ENCODE data around the gene GCK. TPM values are rescaled to one million over a fixed set of nuclear protein-coding genes. Genes with fewer than 3 reads are reported as not detected.
A peak's percentile ranks its signal among the peaks of the same experiment; 100 is the strongest.

GCK gene
- polyA plus RNA-seq, 1 of the 3 experiments (the other 2 are of a cell fraction), result 1.6 TPM

DNA sequence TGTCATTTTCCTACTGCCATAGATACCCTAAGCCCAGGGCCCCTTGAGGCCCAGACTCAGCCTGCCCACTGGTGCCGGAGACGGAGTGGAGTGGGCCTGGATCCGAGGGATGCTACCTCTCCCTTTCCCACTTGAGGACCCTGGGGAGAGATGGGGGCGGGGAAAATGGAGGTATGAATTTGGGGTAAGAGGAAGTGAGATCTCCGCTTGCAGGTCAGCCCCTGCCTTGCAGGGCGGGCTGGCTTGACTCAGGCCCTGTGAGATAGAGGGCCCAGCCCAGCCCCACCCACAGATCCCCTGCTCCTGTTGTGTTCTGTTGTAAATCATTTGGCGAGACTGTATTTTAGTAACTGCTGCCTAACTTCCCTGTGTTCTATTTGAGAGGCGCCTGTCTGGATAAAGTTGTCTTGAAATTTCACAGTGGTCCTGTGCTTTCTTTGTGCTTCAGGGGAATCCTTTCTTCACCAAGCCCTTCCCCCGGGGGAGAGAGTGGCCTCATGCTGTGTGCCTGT lies 24.7 kb upstream of the GCK start:
- ChIA-PET POLR2A (interaction anchor here (0.9 to 2.0 kb wide), 4 partner anchors 13 to 261 kb away, joined by 3 to 6 read pairs (median 4); partner anchors contain the start of gene YKT6), CTCF (interaction anchor here (0.6 to 4.0 kb wide), 21 partner anchors 9 to 351 kb away, joined by 3 to 32 read pairs (median 4); partner anchors contain the start of genes CAMK2B and YKT6)
- H4K20me1 ChIP-seq (ENCODE audit: insufficient read depth), result 0 out of 2 replicates have a peak, but pooled peaks cover 9% of the 10 kb centered on the region
- 91% methylated on average over 9 of the region's 9 CpGs for WGBS (ENCODE audit: low lambda C conversion rate)
- H3K27me3 ChIP-seq (ENCODE audit: insufficient read depth), result no peaks in the 10 kb centered on the region
- peaks cover 10% of the 10 kb centered on the region for H3F3A ChIP-seq (replicated peaks; ENCODE audit: insufficient read depth)
- DNase-seq, result peak; percentile 36
- peak overlapping the region in 1 of 2 experiments; percentile 3; a peak in 1 of 4 replicates for H3K27ac ChIP-seq (ENCODE audit: low read depth in 2 of 2, low read length in 1 of 2)
- peaks cover 0 to 27% of the 10 kb centered on the region in 2 experiments; a peak in 1 of 4 replicates for H3K4me1 ChIP-seq (ENCODE audit: control insufficient read depth in 1 of 2, insufficient read depth in 2 of 2, low read depth in 1 of 2, low read length in 1 of 2)
- no peak overlapping the region for H3K9ac ChIP-seq
- H3K79me2 ChIP-seq (ENCODE audit: insufficient read depth), result peaks cover 6% of the 10 kb centered on the region
- TF ChIP-seq FOXJ3 (CRISPR knock-in tag; IDR thresholded peaks at IDR 0.05) (no peak), TAF1 (IDR thresholded peaks at IDR 0.05; ENCODE audit: borderline replicate concordance, low read depth, low read length) (no peak), JUND (IDR thresholded peaks at IDR 0.05) (peak; percentile 5; the same call in 1 of the 2 replicates), ELF1 (IDR thresholded peaks at IDR 0.05) (no peak), POLR2AphosphoS5 (IDR thresholded peaks at IDR 0.05; ENCODE audit: low read depth, low read length) (peak; percentile 1; the same call in 1 of the 2 replicates), PBX3 (IDR thresholded peaks at IDR 0.05) (no peak), GATA2 (CRISPR knock-in tag; IDR thresholded peaks at IDR 0.05) (no peak), EP300 (IDR thresholded peaks at IDR 0.05; ENCODE audit: borderline replicate concordance in 1 of 2, low read depth in 1 of 2, low read length in 1 of 2) (no peak), RFX5 (IDR thresholded peaks at IDR 0.05; ENCODE audit: low read length) (no peak), FOSL2 (IDR thresholded peaks at IDR 0.05; ENCODE audit: borderline replicate concordance, low read depth) (no peak), TCF12 (IDR thresholded peaks at IDR 0.05) (no peak)
- TF ChIP-seq, protein P1, sequence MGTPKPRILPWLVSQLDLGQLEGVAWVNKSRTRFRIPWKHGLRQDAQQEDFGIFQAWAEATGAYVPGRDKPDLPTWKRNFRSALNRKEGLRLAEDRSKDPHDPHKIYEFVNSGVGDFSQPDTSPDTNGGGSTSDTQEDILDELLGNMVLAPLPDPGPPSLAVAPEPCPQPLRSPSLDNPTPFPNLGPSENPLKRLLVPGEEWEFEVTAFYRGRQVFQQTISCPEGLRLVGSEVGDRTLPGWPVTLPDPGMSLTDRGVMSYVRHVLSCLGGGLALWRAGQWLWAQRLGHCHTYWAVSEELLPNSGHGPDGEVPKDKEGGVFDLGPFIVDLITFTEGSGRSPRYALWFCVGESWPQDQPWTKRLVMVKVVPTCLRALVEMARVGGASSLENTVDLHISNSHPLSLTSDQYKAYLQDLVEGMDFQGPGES (IDR thresholded peaks at IDR 0.05; ENCODE audit: low read depth, low read length), result no peak
- H3K36me3 ChIP-seq (replicated peaks in 1 of 2; ENCODE audit: control insufficient read depth in 1 of 2, insufficient read depth in 2 of 2, low read length in 1 of 2), result peaks cover 29 to 53% of the 10 kb centered on the region in 2 experiments
- no peaks in the 10 kb centered on the region for H3K9me2 ChIP-seq
- no peaks in the 10 kb centered on the region for H3K9me3 ChIP-seq
- H3K4me2 ChIP-seq, result no peak overlapping the region
- H3K4me3 ChIP-seq (ENCODE audit: low read depth in 2 of 2, low read length in 1 of 2), result no peak overlapping the region; a peak in 1 of 4 replicates
- H2AFZ ChIP-seq (ENCODE audit: low read depth), result no peak overlapping the region

- ChIA-PET CTCF (interaction anchor here (0.9 to 4.0 kb wide), 10 partner anchors 8 to 352 kb away, joined by 3 to 32 read pairs (median 4); partner anchors contain the start of gene YKT6), POLR2A (interaction anchor here (0.9 to 2.0 kb wide), 3 partner anchors 13 to 262 kb away, joined by 3 to 6 read pairs (median 4); partner anchors contain the start of gene YKT6)
- H3F3A ChIP-seq (replicated peaks; ENCODE audit: insufficient read depth), result peaks cover 10% of the 10 kb centered on the region
- H3K9me2 ChIP-seq, result no peaks in the 10 kb centered on the region
- H3K36me3 ChIP-seq (replicated peaks in 1 of 2; ENCODE audit: control insufficient read depth in 1 of 2, insufficient read depth in 2 of 2, low read length in 1 of 2), result peaks cover 35 to 59% of the 10 kb centered on the region in 2 experiments
- no peak for DNase-seq
- peak overlapping the region in 1 of 2 experiments; percentile 3; a peak in 1 of 4 replicates for H3K27ac ChIP-seq (ENCODE audit: low read depth in 2 of 2, low read length in 1 of 2)
- H3K79me2 ChIP-seq (ENCODE audit: insufficient read depth), result peaks cover 6% of the 10 kb centered on the region
- no peak overlapping the region for H3K9ac ChIP-seq
- 0 out of 2 replicates have a peak, but pooled peaks cover 9% of the 10 kb centered on the region for H4K20me1 ChIP-seq (ENCODE audit: insufficient read depth)
- no peak overlapping the region for H3K4me3 ChIP-seq (ENCODE audit: low read depth in 2 of 2, low read length in 1 of 2)
- H3K4me2 ChIP-seq, result no peak overlapping the region
- H3K4me1 ChIP-seq (ENCODE audit: control insufficient read depth in 1 of 2, insufficient read depth in 2 of 2, low read depth in 1 of 2, low read length in 1 of 2), result peaks cover 0 to 23% of the 10 kb centered on the region in 2 experiments; a peak in 1 of 4 replicates
- H2AFZ ChIP-seq (ENCODE audit: low read depth), result no peak overlapping the region
- no peak for TF ChIP-seq FOSL2 (IDR thresholded peaks at IDR 0.05; ENCODE audit: borderline replicate concordance, low read depth)
- TF ChIP-seq NFIC (IDR thresholded peaks at IDR 0.05; ENCODE audit: borderline replicate concordance), result no peak
- TF ChIP-seq, protein P2, sequence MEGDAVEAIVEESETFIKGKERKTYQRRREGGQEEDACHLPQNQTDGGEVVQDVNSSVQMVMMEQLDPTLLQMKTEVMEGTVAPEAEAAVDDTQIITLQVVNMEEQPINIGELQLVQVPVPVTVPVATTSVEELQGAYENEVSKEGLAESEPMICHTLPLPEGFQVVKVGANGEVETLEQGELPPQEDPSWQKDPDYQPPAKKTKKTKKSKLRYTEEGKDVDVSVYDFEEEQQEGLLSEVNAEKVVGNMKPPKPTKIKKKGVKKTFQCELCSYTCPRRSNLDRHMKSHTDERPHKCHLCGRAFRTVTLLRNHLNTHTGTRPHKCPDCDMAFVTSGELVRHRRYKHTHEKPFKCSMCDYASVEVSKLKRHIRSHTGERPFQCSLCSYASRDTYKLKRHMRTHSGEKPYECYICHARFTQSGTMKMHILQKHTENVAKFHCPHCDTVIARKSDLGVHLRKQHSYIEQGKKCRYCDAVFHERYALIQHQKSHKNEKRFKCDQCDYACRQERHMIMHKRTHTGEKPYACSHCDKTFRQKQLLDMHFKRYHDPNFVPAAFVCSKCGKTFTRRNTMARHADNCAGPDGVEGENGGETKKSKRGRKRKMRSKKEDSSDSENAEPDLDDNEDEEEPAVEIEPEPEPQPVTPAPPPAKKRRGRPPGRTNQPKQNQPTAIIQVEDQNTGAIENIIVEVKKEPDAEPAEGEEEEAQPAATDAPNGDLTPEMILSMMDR (IDR thresholded peaks at IDR 0.05), result no peak
- TF ChIP-seq TCF12 (IDR thresholded peaks at IDR 0.05), result no peak
- TF ChIP-seq RXRA (IDR thresholded peaks at IDR 0.05; ENCODE audit: borderline replicate concordance, low read depth), result no peak
- H3K9me3 ChIP-seq, result no peaks in the 10 kb centered on the region
- no peaks in the 10 kb centered on the region for H3K27me3 ChIP-seq (ENCODE audit: insufficient read depth)
- WGBS (ENCODE audit: low lambda C conversion rate), result 91% methylated on average over 3 of the region's 3 CpGs
These were observed 24.1 kb upstream of the GCK start for GRCh38 chr7:44213206-44213876.

Measured in SK-N-SH (cell line).